Endodermal cell (in vitro differentiated cells): Measurements from ENCODE around the gene PCDHGA1. TPM values are rescaled to one million over a fixed set of nuclear protein-coding genes. Genes with fewer than 3 reads are reported as not detected.
"Not testable (repeated sequence)": the region's sequence is repeated elsewhere in the genome, so short reads cannot be mapped to it uniquely, and the experiment has no call there.

Source experiments
- DNase-seq: peaks from one replicate; pipeline ENCODE4 v3.0.0-alpha.2; 2017
- H3K27ac ChIP-seq: 2 replicates; pipeline ENCODE4 v1.5.1; 2013; ENCODE audit warnings: mild to moderate bottlenecking, low read depth, low read length, moderate library complexity
- H3K27me3 ChIP-seq: 2 replicates; pipeline ENCODE4 v1.6.1; 2013; ENCODE audit warnings: mild to moderate bottlenecking, low read length, moderate library complexity; ENCODE audit not compliant: insufficient read depth, control insufficient read depth, poor library complexity, severe bottlenecking
- H3K36me3 ChIP-seq: 2 replicates; pipeline ENCODE4 v1.7.0; 2013; ENCODE audit warnings: mild to moderate bottlenecking, low read length, moderate library complexity; ENCODE audit not compliant: control insufficient read depth, insufficient read depth
- H3K4me1 ChIP-seq: one replicate; pipeline ENCODE4 v1.7.0; 2013; ENCODE audit warnings: low read length; ENCODE audit not compliant: control insufficient read depth, insufficient read depth
- H3K4me3 ChIP-seq: 2 replicates; pipeline ENCODE4 v1.5.1; 2013; ENCODE audit warnings: mild to moderate bottlenecking, low read length, moderate library complexity
- H3K9ac ChIP-seq: 2 replicates; pipeline ENCODE4 v1.6.1; 2013; ENCODE audit warnings: mild to moderate bottlenecking, low read length, moderate library complexity; ENCODE audit not compliant: poor library complexity, severe bottlenecking; ENCODE audit errors: extremely low read depth
- H3K9me3 ChIP-seq: 2 replicates; pipeline ENCODE4 v1.6.1; 2013; ENCODE audit warnings: mild to moderate bottlenecking, low read length, moderate library complexity; ENCODE audit not compliant: control insufficient read depth
- H3K27ac Mint-ChIP-seq: 2 replicates; pipeline ENCODE4 v1.8.0; 2020; ENCODE audit warnings: mixed read lengths
- H3K27me3 Mint-ChIP-seq: 2 replicates; pipeline ENCODE4 v1.8.0; 2021; ENCODE audit warnings: mild to moderate bottlenecking, mixed read lengths; ENCODE audit not compliant: insufficient read depth
- H3K36me3 Mint-ChIP-seq: 2 replicates; pipeline ENCODE4 v1.8.0; 2020; ENCODE audit warnings: low read depth, mixed read lengths
- H3K4me1 Mint-ChIP-seq: 2 replicates; pipeline ENCODE4 v1.8.0; 2020; ENCODE audit warnings: mixed read lengths
- H3K4me3 Mint-ChIP-seq: 2 replicates; pipeline ENCODE4 v1.8.0; 2020; ENCODE audit warnings: mild to moderate bottlenecking, moderate library complexity, mixed read lengths
- H3K9me3 Mint-ChIP-seq: 2 replicates; pipeline ENCODE4 v1.8.0; 2020; ENCODE audit warnings: mild to moderate bottlenecking, mixed read lengths
- WGBS, 2 experiments: methylation state at CpG; one replicate each; pipeline versions ENCODE4 v1.1.5 to v1.1.7; 2013; ENCODE audit warnings: missing lambda C conversion rate in 2 of 2, mixed read lengths in 1 of 2; ENCODE audit not compliant: insufficient coverage in 1 of 2, insufficient read length in 1 of 2; 5-methylcytosine and 5-hydroxymethylcytosine counted together
- total RNA-seq, 2 donors: library from RNA; stranded (reverse); fragmentation: NEBNext Ultra II Directional in 1 of 2; extraction: Animal tissue kit (Norgen Biotek cat#: 25700) in 1 of 2; gene quantifications; 2 replicates in 1 of 2; 3 replicates in 1 of 2; pipeline ENCODE4 v1.2.1, GENCODE V29; 2021
- TF ChIP-seq, protein P1 (sequence below): fragments of 200-600 bp; sonication (generic); conservative IDR thresholded peaks from 2 replicates; pipeline ENCODE4 v1.5.0; 2021; ENCODE audit warnings: antibody characterized with exemption, mild to moderate bottlenecking

Gene PCDHGA1
- total RNA-seq, 2 donors from 2014 or later, result 0.38 to 2.2 TPM

DNA sequence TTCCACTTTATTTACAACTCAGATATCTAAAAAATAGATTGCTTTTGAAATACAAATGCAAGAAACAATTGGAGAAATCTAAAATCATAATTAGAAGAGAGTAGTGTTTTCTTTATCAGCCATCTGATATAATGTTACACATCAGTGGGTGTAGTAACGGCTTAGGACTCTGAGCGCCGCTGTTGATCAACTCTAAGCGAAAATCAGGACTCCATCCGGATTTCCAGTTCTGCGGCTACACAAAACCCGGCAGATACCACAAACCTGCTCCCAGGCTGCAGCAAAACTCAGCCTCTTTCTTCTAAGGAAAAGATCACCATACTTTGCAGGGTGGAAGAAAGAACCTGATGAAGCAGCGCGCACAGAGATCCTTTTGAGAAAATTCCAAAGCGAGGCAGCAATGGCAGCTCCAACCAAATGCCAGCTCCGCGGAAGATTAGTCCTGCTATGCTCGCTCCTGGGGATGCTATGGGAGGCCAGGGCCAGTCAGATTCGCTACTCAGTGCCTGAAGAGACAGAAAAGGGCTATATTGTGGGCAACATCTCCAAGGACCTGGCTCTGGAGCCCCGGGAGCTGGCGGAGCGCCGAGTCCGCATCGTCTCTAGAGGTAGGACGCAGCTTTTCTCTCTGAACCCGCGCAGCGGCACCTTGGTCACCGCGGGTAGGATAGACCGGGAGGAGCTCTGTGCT, 72.4 kb downstream of the PCDHGA1 start, which contains the start of gene PCDHGA9:
Gene PCDHGA9 (plus strand): TSS at position 226 of the 691 bp plus-strand sequence. CDS start 175 bp downstream, at position 401.
- H3K4me1 Mint-ChIP-seq, result no peaks in the 10 kb centered on the region
- H3K4me1 ChIP-seq, result no peaks in the 10 kb centered on the region
- H3K9ac ChIP-seq, result no peak within 1 kb of the TSS
- WGBS, 2 experiments, result 93 to 95% methylated on average over 25 to 27 of the region's 27 CpGs
- H3K27ac Mint-ChIP-seq, result no peak within 1 kb of the TSS
- H3K36me3 Mint-ChIP-seq, result peaks cover 46% of the 10 kb centered on the region
- no peak within 1 kb of the TSS for H3K27ac ChIP-seq
- no peak within 1 kb of the TSS for H3K4me3 ChIP-seq
- no peaks in the 10 kb centered on the region for H3K27me3 ChIP-seq
- TF ChIP-seq, protein P1, sequence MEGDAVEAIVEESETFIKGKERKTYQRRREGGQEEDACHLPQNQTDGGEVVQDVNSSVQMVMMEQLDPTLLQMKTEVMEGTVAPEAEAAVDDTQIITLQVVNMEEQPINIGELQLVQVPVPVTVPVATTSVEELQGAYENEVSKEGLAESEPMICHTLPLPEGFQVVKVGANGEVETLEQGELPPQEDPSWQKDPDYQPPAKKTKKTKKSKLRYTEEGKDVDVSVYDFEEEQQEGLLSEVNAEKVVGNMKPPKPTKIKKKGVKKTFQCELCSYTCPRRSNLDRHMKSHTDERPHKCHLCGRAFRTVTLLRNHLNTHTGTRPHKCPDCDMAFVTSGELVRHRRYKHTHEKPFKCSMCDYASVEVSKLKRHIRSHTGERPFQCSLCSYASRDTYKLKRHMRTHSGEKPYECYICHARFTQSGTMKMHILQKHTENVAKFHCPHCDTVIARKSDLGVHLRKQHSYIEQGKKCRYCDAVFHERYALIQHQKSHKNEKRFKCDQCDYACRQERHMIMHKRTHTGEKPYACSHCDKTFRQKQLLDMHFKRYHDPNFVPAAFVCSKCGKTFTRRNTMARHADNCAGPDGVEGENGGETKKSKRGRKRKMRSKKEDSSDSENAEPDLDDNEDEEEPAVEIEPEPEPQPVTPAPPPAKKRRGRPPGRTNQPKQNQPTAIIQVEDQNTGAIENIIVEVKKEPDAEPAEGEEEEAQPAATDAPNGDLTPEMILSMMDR, result no peak
- H3K9me3 Mint-ChIP-seq, result peaks cover 65% of the 10 kb centered on the region
- peaks cover 50% of the 10 kb centered on the region for H3K9me3 ChIP-seq
- H3K36me3 ChIP-seq, result no peaks in the 10 kb centered on the region
- peaks cover 4% of the 10 kb centered on the region for H3K27me3 Mint-ChIP-seq
- DNase-seq, result peak; percentile 46
- H3K4me3 Mint-ChIP-seq, result no peak within 1 kb of the TSS

DNA sequence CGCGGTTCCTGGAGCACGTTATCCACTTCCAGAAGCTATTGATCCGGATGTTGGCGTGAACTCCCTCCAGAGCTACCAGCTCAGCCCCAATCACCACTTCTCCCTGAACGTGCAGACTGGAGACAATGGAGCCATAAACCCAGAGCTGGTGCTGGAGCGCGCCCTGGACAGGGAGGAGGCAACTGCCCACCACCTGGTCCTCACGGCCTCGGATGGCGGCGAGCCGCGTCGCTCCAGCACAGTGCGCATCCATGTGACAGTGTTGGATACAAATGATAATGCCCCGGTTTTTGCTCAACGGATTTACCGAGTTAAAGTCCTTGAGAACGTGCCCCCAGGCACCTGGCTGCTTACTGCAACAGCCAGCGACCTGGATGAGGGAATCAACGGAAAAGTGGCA, 73.1 kb downstream of the PCDHGA1 start:
- TF ChIP-seq, protein P1, result no peak
- Mint-ChIP-seq H3K27ac (no peak overlapping the region), H3K9me3 (peaks cover 63% of the 10 kb centered on the region), H3K36me3 (peaks cover 48% of the 10 kb centered on the region), H3K4me1 (no peaks in the 10 kb centered on the region), H3K27me3 (peaks cover 7% of the 10 kb centered on the region), H3K4me3 (no peak overlapping the region)
- no peak overlapping the region for H3K9ac ChIP-seq
- no peak overlapping the region for H3K4me3 ChIP-seq
- no peaks in the 10 kb centered on the region for H3K36me3 ChIP-seq
- H3K9me3 ChIP-seq, result peaks cover 49% of the 10 kb centered on the region
- H3K4me1 ChIP-seq, result no peaks in the 10 kb centered on the region
- H3K27me3 ChIP-seq, result no peaks in the 10 kb centered on the region
- DNase-seq, result peak; percentile 22
- WGBS, 2 experiments, result 95 to 98% methylated on average over 15 to 22 of the region's 22 CpGs
- no peak overlapping the region for H3K27ac ChIP-seq

GRCh38 chr5:141407790-141408505, 77.6 kb downstream of the PCDHGA1 start, which contains the start of gene PCDHGB6:
Gene PCDHGB6, plus strand, starts transcription at chr5:141408021. Its CDS starts 182 bp downstream, at chr5:141408203.
- Mint-ChIP-seq H3K36me3 (peaks cover 34% of the 10 kb centered on the region), H3K27ac (peak within 1 kb of the TSS; percentile 82), H3K27me3 (peaks cover 16% of the 10 kb centered on the region), H3K9me3 (peaks cover 35% of the 10 kb centered on the region), H3K4me3 (peak within 1 kb of the TSS; percentile 71)
- TF ChIP-seq, protein P1, result peak; percentile 90
- peak; percentile 91 for DNase-seq
- H3K9ac ChIP-seq, H3K36me3 ChIP-seq, H3K4me1 Mint-ChIP-seq, H3K27me3 ChIP-seq, H3K4me1 ChIP-seq: not testable (repeated sequence)
- Histone ChIP-seq H3K27ac (peak within 1 kb of the TSS; percentile 86), H3K4me3 (peak within 1 kb of the TSS; percentile 76), H3K9me3 (peaks cover 35% of the 10 kb centered on the region)
- WGBS, 2 experiments, result 38 to 51% methylated on average over 15 to 49 of the region's 51 CpGs
